Spleen (tissue), 11 donors: ENCODE results near the gene TAS2R40. TPM values are rescaled to one million over a fixed set of nuclear protein-coding genes. Genes with fewer than 3 reads are reported as not detected.

Experiments used
- DNase-seq: peaks from one replicate; pipeline ENCODE4 v3.0.0-alpha.2; 2020
- H3K27ac ChIP-seq, 8 donors: fragments of 200-600 bp; sonication (generic) in 7 of 8; 1 replicate in 4 of 8; 2 replicates in 4 of 8; pipeline versions ENCODE4 v1.5.0 to v1.8.0; 2016 to 2021; ENCODE audit warnings: inconsistent platforms in 4 of 8, mild to moderate bottlenecking in 4 of 8, moderate library complexity in 1 of 8
- H3K27me3 ChIP-seq, 7 donors: fragments of 200-600 bp; sonication (generic) in 6 of 7; replicated peaks in 1 of 7; 1 replicate in 4 of 7; 2 replicates in 3 of 7; pipeline versions ENCODE4 v1.5.0 to v1.8.0; 2016 to 2021; ENCODE audit warnings: inconsistent platforms in 3 of 7, mild to moderate bottlenecking in 1 of 7
- H3K36me3 ChIP-seq, 6 donors: fragments of 200-600 bp; sonication (generic) in 5 of 6; 1 replicate in 4 of 6; 2 replicates in 2 of 6; pipeline versions ENCODE4 v1.5.0 to v1.8.0; 2016 to 2021; ENCODE audit warnings: inconsistent platforms in 2 of 6
- H3K4me1 ChIP-seq, 6 donors: fragments of 200-600 bp; sonication (generic) in 5 of 6; 1 replicate in 3 of 6; 2 replicates in 3 of 6; pipeline versions ENCODE4 v1.5.0 to v1.8.0; 2016 to 2021; ENCODE audit warnings: inconsistent platforms in 3 of 6
- H3K4me3 ChIP-seq, 8 donors: fragments of 200-600 bp; sonication (generic) in 7 of 8; 1 replicate in 4 of 8; 2 replicates in 4 of 8; pipeline versions ENCODE4 v1.5.0 to v1.8.0; 2016 to 2021; ENCODE audit warnings: inconsistent platforms in 4 of 8, mild to moderate bottlenecking in 4 of 8, moderate library complexity in 2 of 8
- H3K9me3 ChIP-seq, 8 donors: fragments of 200-600 bp; sonication (generic) in 7 of 8; 1 replicate in 4 of 8; 2 replicates in 4 of 8; pipeline versions ENCODE4 v1.5.0 to v1.8.0; 2016 to 2021; ENCODE audit warnings: inconsistent platforms in 4 of 8
- CTCF ChIP-seq, 11 experiments: fragments of 200-600 bp in 7 of 11; fragments of 450-650 bp in 4 of 11; sonication (generic) in 4 of 11; IDR thresholded peaks in 8 of 11; conservative IDR thresholded peaks in 3 of 11; 1 replicate in 7 of 11; 2 replicates in 4 of 11; pipeline versions ENCODE4 v1.4.0 to v1.8.0; 2016 to 2021; ENCODE audit warnings: antibody characterized with exemption in 11 of 11, inconsistent platforms in 4 of 11, mild to moderate bottlenecking in 1 of 11
- POLR2A ChIP-seq, 3 donors: fragments of 450-650 bp; IDR thresholded peaks; one replicate each; pipeline ENCODE4 v1.5.1; 2017; ENCODE audit warnings: antibody characterized with exemption in 3 of 3, mild to moderate bottlenecking in 1 of 3
- POLR2AphosphoS5 ChIP-seq, 3 donors: sonication (generic); formaldehyde crosslinking; IDR thresholded peaks; one replicate each; pipeline ENCODE4 v1.5.1; 2017; ENCODE audit warnings: antibody characterized with exemption in 3 of 3
- WGBS, 5 donors: extraction: QIAGEN DNeasy Blood & Tissue Kit in 3 of 5; methylation state at CpG; one replicate each; pipeline versions ENCODE4 v1.1.5 to v1.1.7; 2013 to 2018; 5-methylcytosine and 5-hydroxymethylcytosine counted together
- intact Hi-C: fragments of 100-400 bp; cut with DNase I; formaldehyde crosslinking; loops from one replicate; pipeline ENCODE4 v1.15.0; 2023; ENCODE audit warnings: low total_unique reads
- polyA plus RNA-seq, 3 donors: library from polyadenylated mRNA; stranded (reverse); fragments of 200-250 nt; gene quantifications; one replicate each; pipeline ENCODE4 v1.2.1, GENCODE V29; 2013
- total RNA-seq, 7 donors: library from RNA; depleted of rRNA in 3 of 7; stranded (reverse); fragments of >200 nt in 3 of 7; fragmentation: NEBNext Ultra II Directional in 4 of 7; extraction: Animal tissue kit (Norgen Biotek cat#: 25700) in 4 of 7; gene quantifications; one replicate each; pipeline versions ENCODE4 v1.1.0 to v1.2.1, GENCODE V29; 2016 to 2021
- donor health status: healthy with polysubstance abuse.
- donor health status: DM: no; HTN: no; CAD: no; lungs with moderate emphysema.
- donor health status: DM: no; HTN: no; CAD: no.
- donor health status: Bipolar disorder and iron deficiency.
- donor health status: healthy.
- donor health status: DM: no; HTN: no; CAD: no.
- donor health status: DM: yes; HTN: yes; CAD: no.

The TAS2R40 gene
- total and polyA plus RNA-seq, 10 donors, result not detected

- no peak overlapping the region for H3K4me3 ChIP-seq
- no peaks in the 10 kb centered on the region for H3K36me3 ChIP-seq
- DNase-seq, result no peak
- TF ChIP-seq POLR2AphosphoS5 (IDR thresholded peaks at IDR 0.05), result no peak
- TF ChIP-seq POLR2A (IDR thresholded peaks at IDR 0.05), result no peak
- TF ChIP-seq CTCF (IDR thresholded peaks at IDR 0.05 in 8 of 11, conservative IDR thresholded peaks at IDR 0.05 in 3 of 11), result no peak
- H3K9me3 ChIP-seq, result peaks cover 0 to 16% (median 2%) of the 10 kb centered on the region in 8 donors
- no peak overlapping the region for H3K27ac ChIP-seq
- no peaks in the 10 kb centered on the region for H3K27me3 ChIP-seq
- 75 to 89% (median 79%) methylated on average over 2 of the region's 2 CpGs for WGBS, 5 donors
- intact Hi-C loops, result no loop called here
- H3K4me1 ChIP-seq, result no peaks in the 10 kb centered on the region
Measured at GRCh38 chr7:143193880-143194279, 28.0 kb upstream of the TAS2R40 start.

- Histone ChIP-seq H3K36me3 (no peaks in the 10 kb centered on the region), H3K27me3 (peaks cover 0 to 7% (median 0%) of the 10 kb centered on the region in 7 donors), H3K9me3 (peaks cover 0 to 16% (median 2%) of the 10 kb centered on the region in 8 donors), H3K27ac (no peak overlapping the region), H3K4me3 (no peak overlapping the region), H3K4me1 (no peaks in the 10 kb centered on the region)
- TF ChIP-seq POLR2AphosphoS5 (IDR thresholded peaks at IDR 0.05) (no peak), POLR2A (IDR thresholded peaks at IDR 0.05) (no peak), CTCF (IDR thresholded peaks at IDR 0.05 in 8 of 11, conservative IDR thresholded peaks at IDR 0.05 in 3 of 11) (no peak)
- DNase-seq, result no peak
- 63 to 82% (median 71%) methylated on average over 4 of the region's 4 CpGs for WGBS, 5 donors
- intact Hi-C loops, result no loop called here
Measured at GRCh38 chr7:143199040-143199439, 22.8 kb upstream of the TAS2R40 start.

- Histone ChIP-seq H3K27me3 (peaks cover 0 to 7% (median 0%) of the 10 kb centered on the region in 7 donors), H3K27ac (no peak overlapping the region), H3K36me3 (no peaks in the 10 kb centered on the region), H3K9me3 (peaks cover 0 to 10% (median 0%) of the 10 kb centered on the region in 8 donors), H3K4me3 (no peak overlapping the region), H3K4me1 (peaks cover 4 to 23% (median 15%) of the 10 kb centered on the region in 6 donors)
- 88 to 99% (median 92%) methylated on average over 2 of the region's 2 CpGs for WGBS, 5 donors
- intact Hi-C loops, result no loop called here
- DNase-seq, result no peak
- TF ChIP-seq POLR2AphosphoS5 (IDR thresholded peaks at IDR 0.05), result no peak
- no peak for TF ChIP-seq CTCF (IDR thresholded peaks at IDR 0.05 in 8 of 11, conservative IDR thresholded peaks at IDR 0.05 in 3 of 11)
- TF ChIP-seq POLR2A (IDR thresholded peaks at IDR 0.05), result no peak
Measured at GRCh38 chr7:143202161-143202560, 19.7 kb upstream of the TAS2R40 start.

- peaks cover 0 to 7% (median 0%) of the 10 kb centered on the region in 7 donors for H3K27me3 ChIP-seq
- no peak overlapping the region for H3K4me3 ChIP-seq
- 89 to 96% (median 94%) methylated on average over 3 of the region's 3 CpGs for WGBS, 5 donors
- intact Hi-C loops, result no loop called here
- H3K36me3 ChIP-seq, result no peaks in the 10 kb centered on the region
- DNase-seq, result no peak
- H3K4me1 ChIP-seq, result peaks cover 4 to 23% (median 15%) of the 10 kb centered on the region in 6 donors
- peaks cover 0 to 4% (median 0%) of the 10 kb centered on the region in 8 donors for H3K9me3 ChIP-seq
- no peak overlapping the region for H3K27ac ChIP-seq
- TF ChIP-seq POLR2A (IDR thresholded peaks at IDR 0.05) (no peak), CTCF (IDR thresholded peaks at IDR 0.05 in 8 of 11, conservative IDR thresholded peaks at IDR 0.05 in 3 of 11) (no peak), POLR2AphosphoS5 (IDR thresholded peaks at IDR 0.05) (no peak)
Measured at GRCh38 chr7:143203386-143203785, 18.5 kb upstream of the TAS2R40 start.
